ENCODE data around the gene ERICH2. TPM values are rescaled to one million over a fixed set of nuclear protein-coding genes. Genes with fewer than 3 reads are reported as not detected.

Gene ERICH2
- total and polyA plus RNA-seq, 2 of the 13 experiments (the other 11 are each of a cell fraction or from before 2014, with no cell fraction given): not detected

DNA sequence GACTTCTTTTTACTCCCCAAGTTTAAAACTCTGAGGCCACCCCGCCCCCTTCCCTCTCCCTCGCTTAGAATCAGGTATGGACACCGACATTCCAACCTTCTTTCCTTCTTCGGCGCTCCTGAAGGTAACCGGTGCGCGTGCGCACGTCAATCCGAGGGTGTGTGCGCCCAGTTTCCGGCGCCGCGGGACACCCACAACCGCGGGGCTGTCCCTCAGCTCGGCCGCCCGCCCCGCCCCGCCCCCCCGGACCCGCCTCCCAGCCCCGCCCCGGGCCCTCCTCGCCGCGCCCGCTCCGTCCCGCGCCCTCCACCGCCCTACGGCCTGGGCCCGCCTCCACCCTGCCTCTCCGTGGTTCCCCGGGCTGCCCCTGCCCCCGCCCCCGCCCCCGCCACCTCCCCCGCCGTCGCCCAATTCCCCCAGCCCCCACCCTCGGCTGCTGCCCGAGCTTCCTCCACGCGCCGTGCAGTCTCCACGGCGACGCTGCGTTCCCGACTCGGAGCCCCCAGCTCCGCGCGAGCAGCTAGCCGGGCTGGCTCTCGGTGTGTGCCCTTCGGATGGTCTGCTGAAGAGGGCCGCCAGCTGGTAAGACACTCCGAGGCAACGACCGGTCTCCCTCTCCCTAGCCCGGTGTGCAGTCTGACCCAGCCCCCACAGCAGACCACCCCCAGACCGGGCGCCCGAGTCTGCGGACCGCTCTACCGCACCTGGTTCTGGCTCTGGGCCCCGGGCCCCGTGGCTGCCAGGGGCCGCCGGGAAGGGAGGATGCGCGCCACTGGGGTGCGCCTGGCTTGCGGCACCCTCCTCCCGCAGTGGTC lies 635 bp downstream of the ERICH2 start (continued):
- TF ChIP-seq KDM6A (CRISPR knock-in tag; IDR thresholded peaks at IDR 0.05; ENCODE audit: low read depth) (no peak), ZNF333 (CRISPR knock-in tag; IDR thresholded peaks at IDR 0.05; ENCODE audit: borderline replicate concordance) (0 out of 2 replicates have a peak, but pooled peaks have one; percentile 26), ERF (CRISPR knock-in tag; IDR thresholded peaks at IDR 0.05) (no peak), XBP1 (CRISPR knock-in tag; IDR thresholded peaks at IDR 0.05) (no peak), ZNF563 (CRISPR knock-in tag; IDR thresholded peaks at IDR 0.05) (peak; percentile 69), ZNF703 (CRISPR knock-in tag; IDR thresholded peaks at IDR 0.05; ENCODE audit: borderline replicate concordance) (no peak), DNMT1 (CRISPR knock-in tag; IDR thresholded peaks at IDR 0.05) (no peak), SSRP1 (CRISPR knock-in tag; IDR thresholded peaks at IDR 0.05) (no peak), MIXL1 (CRISPR knock-in tag; IDR thresholded peaks at IDR 0.05) (no peak), ZC3H4 (CRISPR knock-in tag; IDR thresholded peaks at IDR 0.05; ENCODE audit: borderline replicate concordance) (no peak), CBX5 (CRISPR knock-in tag; IDR thresholded peaks at IDR 0.05; ENCODE audit: borderline replicate concordance) (peak; percentile 24; the same call in 1 of the 2 replicates), SNAI1 (CRISPR knock-in tag; IDR thresholded peaks at IDR 0.05; ENCODE audit: borderline replicate concordance) (no peak), NONO (IDR thresholded peaks at IDR 0.05) (no peak), NONO (CRISPR knock-in tag; conservative IDR thresholded peaks at IDR 0.05) (peak; percentile 59), SAFB2 (CRISPR knock-in tag; IDR thresholded peaks at IDR 0.05; ENCODE audit: borderline replicate concordance, low read depth) (no peak), NCOA1 (CRISPR knock-in tag; IDR thresholded peaks at IDR 0.05) (no peak), MYC (CRISPR knock-in tag; IDR thresholded peaks at IDR 0.05; ENCODE audit: borderline replicate concordance) (peak; percentile 36; the same call in 1 of the 2 replicates), ZNF772 (CRISPR knock-in tag; IDR thresholded peaks at IDR 0.05) (peak; percentile 29; the same call in 1 of the 2 replicates), LCORL (IDR thresholded peaks at IDR 0.05) (no peak), LCORL (CRISPR knock-in tag; IDR thresholded peaks at IDR 0.05) (peak; percentile 38; the same call in 1 of the 2 replicates)
- TF ChIP-seq, protein P1, sequence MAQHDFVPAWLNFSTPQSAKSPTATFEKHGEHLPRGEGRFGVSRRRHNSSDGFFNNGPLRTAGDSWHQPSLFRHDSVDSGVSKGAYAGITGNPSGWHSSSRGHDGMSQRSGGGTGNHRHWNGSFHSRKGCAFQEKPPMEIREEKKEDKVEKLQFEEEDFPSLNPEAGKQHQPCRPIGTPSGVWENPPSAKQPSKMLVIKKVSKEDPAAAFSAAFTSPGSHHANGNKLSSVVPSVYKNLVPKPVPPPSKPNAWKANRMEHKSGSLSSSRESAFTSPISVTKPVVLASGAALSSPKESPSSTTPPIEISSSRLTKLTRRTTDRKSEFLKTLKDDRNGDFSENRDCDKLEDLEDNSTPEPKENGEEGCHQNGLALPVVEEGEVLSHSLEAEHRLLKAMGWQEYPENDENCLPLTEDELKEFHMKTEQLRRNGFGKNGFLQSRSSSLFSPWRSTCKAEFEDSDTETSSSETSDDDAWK (CRISPR knock-in tag; IDR thresholded peaks at IDR 0.05): no peak
- TF ChIP-seq, protein P2, sequence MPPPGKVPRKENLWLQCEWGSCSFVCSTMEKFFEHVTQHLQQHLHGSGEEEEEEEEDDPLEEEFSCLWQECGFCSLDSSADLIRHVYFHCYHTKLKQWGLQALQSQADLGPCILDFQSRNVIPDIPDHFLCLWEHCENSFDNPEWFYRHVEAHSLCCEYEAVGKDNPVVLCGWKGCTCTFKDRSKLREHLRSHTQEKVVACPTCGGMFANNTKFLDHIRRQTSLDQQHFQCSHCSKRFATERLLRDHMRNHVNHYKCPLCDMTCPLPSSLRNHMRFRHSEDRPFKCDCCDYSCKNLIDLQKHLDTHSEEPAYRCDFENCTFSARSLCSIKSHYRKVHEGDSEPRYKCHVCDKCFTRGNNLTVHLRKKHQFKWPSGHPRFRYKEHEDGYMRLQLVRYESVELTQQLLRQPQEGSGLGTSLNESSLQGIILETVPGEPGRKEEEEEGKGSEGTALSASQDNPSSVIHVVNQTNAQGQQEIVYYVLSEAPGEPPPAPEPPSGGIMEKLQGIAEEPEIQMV (CRISPR knock-in tag; IDR thresholded peaks at IDR 0.05; ENCODE audit: low read depth): peak; percentile 60; the same call in 1 of the 2 replicates
- TF ChIP-seq, protein P3, sequence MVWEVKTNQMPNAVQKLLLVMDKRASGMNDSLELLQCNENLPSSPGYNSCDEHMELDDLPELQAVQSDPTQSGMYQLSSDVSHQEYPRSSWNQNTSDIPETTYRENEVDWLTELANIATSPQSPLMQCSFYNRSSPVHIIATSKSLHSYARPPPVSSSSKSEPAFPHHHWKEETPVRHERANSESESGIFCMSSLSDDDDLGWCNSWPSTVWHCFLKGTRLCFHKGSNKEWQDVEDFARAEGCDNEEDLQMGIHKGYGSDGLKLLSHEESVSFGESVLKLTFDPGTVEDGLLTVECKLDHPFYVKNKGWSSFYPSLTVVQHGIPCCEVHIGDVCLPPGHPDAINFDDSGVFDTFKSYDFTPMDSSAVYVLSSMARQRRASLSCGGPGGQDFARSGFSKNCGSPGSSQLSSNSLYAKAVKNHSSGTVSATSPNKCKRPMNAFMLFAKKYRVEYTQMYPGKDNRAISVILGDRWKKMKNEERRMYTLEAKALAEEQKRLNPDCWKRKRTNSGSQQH (CRISPR knock-in tag; IDR thresholded peaks at IDR 0.05; ENCODE audit: low read depth): no peak
- TF ChIP-seq, protein P4, sequence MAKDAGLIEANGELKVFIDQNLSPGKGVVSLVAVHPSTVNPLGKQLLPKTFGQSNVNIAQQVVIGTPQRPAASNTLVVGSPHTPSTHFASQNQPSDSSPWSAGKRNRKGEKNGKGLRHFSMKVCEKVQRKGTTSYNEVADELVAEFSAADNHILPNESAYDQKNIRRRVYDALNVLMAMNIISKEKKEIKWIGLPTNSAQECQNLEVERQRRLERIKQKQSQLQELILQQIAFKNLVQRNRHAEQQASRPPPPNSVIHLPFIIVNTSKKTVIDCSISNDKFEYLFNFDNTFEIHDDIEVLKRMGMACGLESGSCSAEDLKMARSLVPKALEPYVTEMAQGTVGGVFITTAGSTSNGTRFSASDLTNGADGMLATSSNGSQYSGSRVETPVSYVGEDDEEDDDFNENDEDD (CRISPR knock-in tag; IDR thresholded peaks at IDR 0.05; ENCODE audit: borderline replicate concordance): no peak
- TF ChIP-seq, protein P5, sequence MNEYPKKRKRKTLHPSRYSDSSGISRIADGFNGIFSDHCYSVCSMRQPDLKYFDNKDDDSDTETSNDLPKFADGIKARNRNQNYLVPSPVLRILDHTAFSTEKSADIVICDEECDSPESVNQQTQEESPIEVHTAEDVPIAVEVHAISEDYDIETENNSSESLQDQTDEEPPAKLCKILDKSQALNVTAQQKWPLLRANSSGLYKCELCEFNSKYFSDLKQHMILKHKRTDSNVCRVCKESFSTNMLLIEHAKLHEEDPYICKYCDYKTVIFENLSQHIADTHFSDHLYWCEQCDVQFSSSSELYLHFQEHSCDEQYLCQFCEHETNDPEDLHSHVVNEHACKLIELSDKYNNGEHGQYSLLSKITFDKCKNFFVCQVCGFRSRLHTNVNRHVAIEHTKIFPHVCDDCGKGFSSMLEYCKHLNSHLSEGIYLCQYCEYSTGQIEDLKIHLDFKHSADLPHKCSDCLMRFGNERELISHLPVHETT (CRISPR knock-in tag; conservative IDR thresholded peaks at IDR 0.05): no peak
